B cell (primary cell): ENCODE measurements around the gene HSD17B1. TPM values are rescaled to one million over a fixed set of nuclear protein-coding genes. Genes with fewer than 3 reads are reported as not detected.
A peak's percentile ranks its signal among the peaks of the same experiment; 100 is the strongest.

Experiments used
- ATAC-seq: fragments of 200-7000 bp; cut with Tn5 transposase; one replicate; pipeline ENCODE4 v1.10.0; 2021; ENCODE audit warnings: low read depth, mild to moderate bottlenecking, moderate number of reproducible peaks, moderate library complexity
- CTCF ChIA-PET: fragments of 350-600 bp; sonication (Branson Sonifier 250); formaldehyde crosslinking; loops from one replicate; lab custom pipeline; 2021; ENCODE audit warnings: antibody characterized with exemption, inconsistent platforms; lab: Charles Lee
- POLR2A ChIA-PET: fragments of 350-600 bp; sonication (Branson Sonifier 250); formaldehyde crosslinking; loops from one replicate; lab custom pipeline; 2021; ENCODE audit warnings: antibody characterized with exemption; lab: Charles Lee
- DNase-seq: peaks from one replicate; pipeline ENCODE4 v3.0.0; 2013
- H2AFZ ChIP-seq: 2 replicates; pipeline ENCODE4 v1.6.1; 2012; ENCODE audit warnings: mild to moderate bottlenecking, low read depth, low read length; ENCODE audit not compliant: insufficient read depth, poor library complexity, severe bottlenecking
- H3K27ac ChIP-seq, 2 donors: 1 replicate in 1 of 2; 2 replicates in 1 of 2; pipeline ENCODE4 v1.5.1; 2012 to 2013; ENCODE audit warnings: low read length in 2 of 2, mild to moderate bottlenecking in 2 of 2, moderate library complexity in 1 of 2
- H3K27me3 ChIP-seq, 4 experiments: fragments of 200-600 bp in 1 of 4; sonication (generic) in 1 of 4; replicated peaks in 1 of 4; 1 replicate in 2 of 4; 2 replicates in 2 of 4; pipeline versions ENCODE4 v1.6.1 to v1.7.0; 2013 to 2016; ENCODE audit warnings: low read length in 3 of 4, mild to moderate bottlenecking in 2 of 4, mixed read lengths in 1 of 4, moderate library complexity in 1 of 4; ENCODE audit not compliant: insufficient read depth in 4 of 4, control insufficient read depth in 3 of 4; ENCODE audit errors: control extremely low read depth in 1 of 4
- H3K36me3 ChIP-seq, 2 experiments: replicated peaks in 1 of 2; 1 replicate in 1 of 2; 2 replicates in 1 of 2; pipeline versions ENCODE4 v1.6.1 to v1.7.1; 2013; ENCODE audit warnings: low read length in 1 of 2; ENCODE audit not compliant: insufficient read depth in 2 of 2, control insufficient read depth in 1 of 2; ENCODE audit errors: control extremely low read depth in 1 of 2, extremely low read depth in 1 of 2
- H3K4me1 ChIP-seq, 2 donors: fragments of 200-600 bp in 1 of 2; sonication (generic) in 1 of 2; 1 replicate in 1 of 2; 2 replicates in 1 of 2; pipeline versions ENCODE4 v1.5.1 to v1.6.1; 2013 to 2017; ENCODE audit warnings: low read length in 2 of 2; ENCODE audit not compliant: control insufficient read depth in 2 of 2, insufficient read depth in 2 of 2
- H3K4me2 ChIP-seq: replicated peaks from 2 replicates; pipeline ENCODE3; 2012; ENCODE audit warnings: mild to moderate bottlenecking, low read depth, low read length; ENCODE audit not compliant: poor library complexity, severe bottlenecking
- H3K4me3 ChIP-seq, 5 experiments: fragments of 200-600 bp in 1 of 5; sonication (generic) in 1 of 5; 1 replicate in 3 of 5; 2 replicates in 2 of 5; pipeline versions ENCODE4 v1.5.1 to v1.7.0; 2011 to 2016; ENCODE audit warnings: low read length in 4 of 5, mild to moderate bottlenecking in 4 of 5, low read depth in 2 of 5, control low read depth in 1 of 5, moderate library complexity in 1 of 5; ENCODE audit not compliant: insufficient read depth in 1 of 5; ENCODE audit errors: control extremely low read depth in 1 of 5, extremely low read depth in 1 of 5
- H3K79me2 ChIP-seq: fragments of 200-600 bp; sonication (generic); one replicate; pipeline ENCODE4 v1.6.0; 2016; ENCODE audit warnings: low read length; ENCODE audit not compliant: control insufficient read depth, insufficient read depth
- H3K9ac ChIP-seq: fragments of 200-600 bp; sonication (generic); 2 replicates; pipeline ENCODE4 v1.6.1; 2017; ENCODE audit warnings: mild to moderate bottlenecking, low read length, moderate library complexity
- H3K9me3 ChIP-seq, 3 donors: one replicate each; pipeline versions ENCODE4 v1.6.1 to v1.7.1; 2013; ENCODE audit warnings: low read length in 2 of 3; ENCODE audit not compliant: control insufficient read depth in 2 of 3, insufficient read depth in 1 of 3; ENCODE audit errors: control extremely low read depth in 1 of 3
- H4K20me1 ChIP-seq: 2 replicates; pipeline ENCODE4 v1.6.0; 2012; ENCODE audit warnings: mild to moderate bottlenecking, low read length; ENCODE audit not compliant: insufficient read depth, control insufficient read depth, poor library complexity, severe bottlenecking
- H3K27ac Mint-ChIP-seq: one replicate; pipeline ENCODE4 v1.8.0; 2021; ENCODE audit warnings: mixed read lengths
- H3K27me3 Mint-ChIP-seq: one replicate; pipeline ENCODE4 v1.8.0; 2021; ENCODE audit warnings: mixed read lengths
- H3K4me1 Mint-ChIP-seq: one replicate; pipeline ENCODE4 v1.8.0; 2021; ENCODE audit warnings: mixed read lengths
- H3K4me3 Mint-ChIP-seq: one replicate; pipeline ENCODE4 v1.8.0; 2021; ENCODE audit warnings: mixed read lengths
- H3K9me3 Mint-ChIP-seq: one replicate; pipeline ENCODE4 v1.8.0; 2022; ENCODE audit warnings: mixed read lengths; ENCODE audit not compliant: insufficient read depth
- CTCF ChIP-seq: fragments of 200-600 bp; IDR thresholded peaks from one replicate; pipeline ENCODE4 v1.8.0; 2022; ENCODE audit warnings: antibody characterized with exemption, mild to moderate bottlenecking
- EZH2 ChIP-seq: IDR thresholded peaks from 2 replicates; pipeline ENCODE4 v1.6.1; 2012; ENCODE audit warnings: borderline replicate concordance, low read depth, mild to moderate bottlenecking, moderate library complexity, low read length; ENCODE audit not compliant: insufficient read depth, poor library complexity, severe bottlenecking
- WGBS: methylation state at CpG from one replicate; pipeline ENCODE4 v1.1.5; 2013; ENCODE audit warnings: missing lambda C conversion rate; ENCODE audit not compliant: insufficient coverage; 5-methylcytosine and 5-hydroxymethylcytosine counted together
- intact Hi-C: fragments of 100-400 bp; cut with micrococcal nuclease; formaldehyde crosslinking; loops from one replicate; pipeline ENCODE4 v1.10.0; 2022
- polyA plus RNA-seq: library from polyadenylated mRNA; depleted of rRNA; stranded (reverse); fragments of >200 nt; gene quantifications from 2 replicates; pipeline ENCODE4 v1.2.3, GENCODE V29; 2012
- total RNA-seq, 2 donors: library from RNA; stranded (reverse); fragments of 120-200 nt in 1 of 2; gene quantifications; 1 replicate in 1 of 2; 2 replicates in 1 of 2; pipeline versions ENCODE4 v1.2.3 to v1.2.4, GENCODE V29; 2013 to 2022

HSD17B1 gene
- total and polyA plus RNA-seq, 2 donors (not counting 1 experiment from before 2014, with no cell fraction given): 1.3 to 3.3 TPM

DNA sequence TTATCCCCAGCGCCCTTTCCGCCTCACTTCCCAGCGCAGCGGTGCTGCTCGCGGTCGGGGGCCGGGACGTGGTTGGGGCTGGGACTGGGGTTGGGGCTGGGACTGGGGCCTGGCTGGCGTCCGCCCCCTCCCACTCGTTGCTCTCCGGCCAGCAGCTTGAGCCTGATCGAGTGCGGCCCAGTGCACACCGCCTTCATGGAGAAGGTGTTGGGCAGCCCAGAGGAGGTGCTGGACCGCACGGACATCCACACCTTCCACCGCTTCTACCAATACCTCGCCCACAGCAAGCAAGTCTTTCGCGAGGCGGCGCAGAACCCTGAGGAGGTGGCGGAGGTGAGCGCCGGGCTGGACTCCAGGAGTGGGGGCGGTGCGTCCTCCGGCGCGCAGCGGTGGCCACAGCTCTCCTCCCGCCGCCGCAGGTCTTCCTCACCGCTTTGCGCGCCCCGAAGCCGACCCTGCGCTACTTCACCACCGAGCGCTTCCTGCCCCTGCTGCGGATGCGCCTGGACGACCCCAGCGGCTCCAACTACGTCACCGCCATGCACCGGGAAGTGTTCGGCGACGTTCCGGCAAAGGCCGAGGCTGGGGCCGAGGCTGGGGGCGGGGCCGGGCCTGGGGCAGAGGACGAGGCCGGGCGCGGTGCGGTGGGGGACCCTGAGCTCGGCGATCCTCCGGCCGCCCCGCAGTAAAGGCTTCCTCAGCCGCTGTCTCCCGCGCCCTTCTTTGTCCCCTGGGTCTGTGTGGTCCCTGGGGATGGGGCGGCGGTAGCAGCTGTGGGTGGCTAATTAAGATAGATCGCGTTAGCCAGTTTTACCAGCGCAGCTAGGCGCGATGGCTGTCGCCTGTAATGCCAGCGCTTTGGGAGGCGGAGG is 1.8 kb downstream of the HSD17B1 start:
- WGBS: 1% methylated on average over 78 of the region's 82 CpGs
- Mint-ChIP-seq H3K4me3 (peak overlapping the region; percentile 96), H3K9me3 (no peaks in the 10 kb centered on the region), H3K4me1 (peaks cover 20% of the 10 kb centered on the region), H3K27ac (peak overlapping the region; percentile 98), H3K27me3 (no peaks in the 10 kb centered on the region)
- intact Hi-C loops: loop anchor here (1.0 to 5.0 kb wide), 4 partner anchors 8 to 268 kb away; partner anchors contain the start of genes BECN1, COASY, NAGLU and PSMC3IP
- DNase-seq (peak; percentile 94), ATAC-seq (peak; percentile 91)
- Histone ChIP-seq H2AFZ (peak overlapping the region; percentile 84), H3K79me2 (peaks cover 17% of the 10 kb centered on the region), H3K4me1 (peaks cover 15 to 27% of the 10 kb centered on the region in 2 donors), H3K27ac (peak overlapping the region; percentile 88 to 96), H4K20me1 (peaks cover 6% of the 10 kb centered on the region), H3K4me3 (peak overlapping the region; percentile 61 to 99 (median 90)), H3K36me3 (no peaks in the 10 kb centered on the region), H3K4me2 (peak overlapping the region; percentile 97), H3K9me3 (no peaks in the 10 kb centered on the region), H3K27me3 (no peaks in the 10 kb centered on the region), H3K9ac (peak overlapping the region; percentile 88)
- POLR2A ChIA-PET: interaction anchor here (0.5 to 1.8 kb wide), 10 partner anchors 8 to 762 kb away, joined by 3 to 18 read pairs (median 6); partner anchors contain the start of genes COASY, MLX, NAGLU and PSMC3IP
- no peak for TF ChIP-seq CTCF
- no peak for TF ChIP-seq EZH2
- CTCF ChIA-PET: interaction anchor here (0.6 to 2.7 kb wide), 9 partner anchors 11 to 431 kb away, joined by 3 to 17 read pairs (median 3); partner anchors contain the start of genes MLX, NAGLU and PSMC3IP
